Measurements from ENCODE around the gene BCL11B. TPM values are rescaled to one million over a fixed set of nuclear protein-coding genes. Genes with fewer than 3 reads are reported as not detected.

The BCL11B gene
- total and polyA plus RNA-seq, 10 of the 15 experiments (the other 5 are each of a cell fraction or from before 2014, with no cell fraction given): 0.38 to 5.5 (median 1.3) TPM

DNA sequence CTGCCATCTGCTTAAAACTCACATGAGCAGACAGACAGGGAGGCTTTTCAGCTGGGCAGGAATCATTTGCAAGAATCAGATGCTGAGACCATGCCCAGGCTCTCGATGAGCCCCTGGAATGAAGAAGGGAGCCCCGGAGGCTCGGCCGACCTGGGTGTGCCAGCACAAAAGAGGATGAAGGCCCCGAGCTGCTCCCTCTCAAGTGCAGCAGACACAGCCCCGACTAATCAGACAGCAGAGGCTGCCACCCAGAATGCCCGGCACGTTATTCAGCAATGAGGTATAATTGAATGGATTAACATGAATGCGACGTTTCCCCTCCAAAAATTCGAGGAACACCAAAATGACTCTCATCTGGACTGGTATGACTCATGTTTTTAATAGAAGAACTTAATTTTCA, 58.9 kb downstream of the BCL11B start (continued):
- TF ChIP-seq, protein P1, sequence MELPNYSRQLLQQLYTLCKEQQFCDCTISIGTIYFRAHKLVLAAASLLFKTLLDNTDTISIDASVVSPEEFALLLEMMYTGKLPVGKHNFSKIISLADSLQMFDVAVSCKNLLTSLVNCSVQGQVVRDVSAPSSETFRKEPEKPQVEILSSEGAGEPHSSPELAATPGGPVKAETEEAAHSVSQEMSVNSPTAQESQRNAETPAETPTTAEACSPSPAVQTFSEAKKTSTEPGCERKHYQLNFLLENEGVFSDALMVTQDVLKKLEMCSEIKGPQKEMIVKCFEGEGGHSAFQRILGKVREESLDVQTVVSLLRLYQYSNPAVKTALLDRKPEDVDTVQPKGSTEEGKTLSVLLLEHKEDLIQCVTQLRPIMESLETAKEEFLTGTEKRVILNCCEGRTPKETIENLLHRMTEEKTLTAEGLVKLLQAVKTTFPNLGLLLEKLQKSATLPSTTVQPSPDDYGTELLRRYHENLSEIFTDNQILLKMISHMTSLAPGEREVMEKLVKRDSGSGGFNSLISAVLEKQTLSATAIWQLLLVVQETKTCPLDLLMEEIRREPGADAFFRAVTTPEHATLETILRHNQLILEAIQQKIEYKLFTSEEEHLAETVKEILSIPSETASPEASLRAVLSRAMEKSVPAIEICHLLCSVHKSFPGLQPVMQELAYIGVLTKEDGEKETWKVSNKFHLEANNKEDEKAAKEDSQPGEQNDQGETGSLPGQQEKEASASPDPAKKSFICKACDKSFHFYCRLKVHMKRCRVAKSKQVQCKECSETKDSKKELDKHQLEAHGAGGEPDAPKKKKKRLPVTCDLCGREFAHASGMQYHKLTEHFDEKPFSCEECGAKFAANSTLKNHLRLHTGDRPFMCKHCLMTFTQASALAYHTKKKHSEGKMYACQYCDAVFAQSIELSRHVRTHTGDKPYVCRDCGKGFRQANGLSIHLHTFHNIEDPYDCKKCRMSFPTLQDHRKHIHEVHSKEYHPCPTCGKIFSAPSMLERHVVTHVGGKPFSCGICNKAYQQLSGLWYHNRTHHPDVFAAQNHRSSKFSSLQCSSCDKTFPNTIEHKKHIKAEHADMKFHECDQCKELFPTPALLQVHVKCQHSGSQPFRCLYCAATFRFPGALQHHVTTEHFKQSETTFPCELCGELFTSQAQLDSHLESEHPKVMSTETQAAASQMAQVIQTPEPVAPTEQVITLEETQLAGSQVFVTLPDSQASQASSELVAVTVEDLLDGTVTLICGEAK (IDR thresholded peaks at IDR 0.05; ENCODE audit: borderline replicate concordance): no peak
- TF ChIP-seq SREBF2 (IDR thresholded peaks at IDR 0.05; ENCODE audit: low read length): no peak
- TF ChIP-seq, protein P2, sequence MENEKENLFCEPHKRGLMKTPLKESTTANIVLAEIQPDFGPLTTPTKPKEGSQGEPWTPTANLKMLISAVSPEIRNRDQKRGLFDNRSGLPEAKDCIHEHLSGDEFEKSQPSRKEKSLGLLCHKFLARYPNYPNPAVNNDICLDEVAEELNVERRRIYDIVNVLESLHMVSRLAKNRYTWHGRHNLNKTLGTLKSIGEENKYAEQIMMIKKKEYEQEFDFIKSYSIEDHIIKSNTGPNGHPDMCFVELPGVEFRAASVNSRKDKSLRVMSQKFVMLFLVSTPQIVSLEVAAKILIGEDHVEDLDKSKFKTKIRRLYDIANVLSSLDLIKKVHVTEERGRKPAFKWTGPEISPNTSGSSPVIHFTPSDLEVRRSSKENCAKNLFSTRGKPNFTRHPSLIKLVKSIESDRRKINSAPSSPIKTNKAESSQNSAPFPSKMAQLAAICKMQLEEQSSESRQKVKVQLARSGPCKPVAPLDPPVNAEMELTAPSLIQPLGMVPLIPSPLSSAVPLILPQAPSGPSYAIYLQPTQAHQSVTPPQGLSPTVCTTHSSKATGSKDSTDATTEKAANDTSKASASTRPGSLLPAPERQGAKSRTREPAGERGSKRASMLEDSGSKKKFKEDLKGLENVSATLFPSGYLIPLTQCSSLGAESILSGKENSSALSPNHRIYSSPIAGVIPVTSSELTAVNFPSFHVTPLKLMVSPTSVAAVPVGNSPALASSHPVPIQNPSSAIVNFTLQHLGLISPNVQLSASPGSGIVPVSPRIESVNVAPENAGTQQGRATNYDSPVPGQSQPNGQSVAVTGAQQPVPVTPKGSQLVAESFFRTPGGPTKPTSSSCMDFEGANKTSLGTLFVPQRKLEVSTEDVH (IDR thresholded peaks at IDR 0.05; ENCODE audit: low read depth, partially characterized antibody): no peak

DNA sequence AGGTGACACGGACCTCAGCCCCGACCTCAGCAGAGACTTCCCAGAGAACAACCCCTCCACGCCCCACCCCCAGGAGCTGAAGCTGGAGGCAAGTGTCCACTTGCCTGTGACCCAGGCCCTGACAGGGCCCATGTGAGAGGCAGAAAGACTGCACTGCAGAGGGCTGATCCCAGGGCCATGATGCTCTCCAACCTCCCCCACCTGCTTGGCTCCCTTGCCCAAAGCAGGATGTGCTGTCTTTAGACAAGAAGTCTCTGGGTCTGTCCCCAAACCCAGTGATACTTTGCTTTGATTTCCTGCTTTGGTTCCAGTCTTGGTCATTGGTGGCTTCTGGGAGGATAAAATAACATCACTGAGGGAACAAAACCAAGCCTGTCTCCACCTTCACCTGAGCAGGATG, 59.4 kb downstream of the BCL11B start:
- Histone ChIP-seq H3K27me3 (replicated peaks in 1 of 2; ENCODE audit: control insufficient read depth in 2 of 2, insufficient read depth in 2 of 2, low read length in 1 of 2) (no peaks in the 10 kb centered on the region), H3K4me3 (no peak overlapping the region), H3K9ac (ENCODE audit: control insufficient read depth, insufficient read depth, low read length) (no peak overlapping the region), H4K20me1 (ENCODE audit: control insufficient read depth, insufficient read depth) (no peaks in the 10 kb centered on the region), H3K79me2 (ENCODE audit: control insufficient read depth, insufficient read depth, low read length) (no peaks in the 10 kb centered on the region), H3K27ac (ENCODE audit: control insufficient read depth, insufficient read depth) (no peak overlapping the region), H3K4me1 (ENCODE audit: control insufficient read depth, insufficient read depth, low read length) (no peaks in the 10 kb centered on the region), H2AFZ (ENCODE audit: control insufficient read depth, low read depth, low read length) (no peak overlapping the region), H3K4me2 (ENCODE audit: control insufficient read depth, insufficient read depth) (no peak overlapping the region), H3K9me3 (replicated peaks; ENCODE audit: control insufficient read depth, insufficient read depth, low read length) (no peaks in the 10 kb centered on the region), H3K36me3 (ENCODE audit: control insufficient read depth in 2 of 2, insufficient read depth in 2 of 2, low read length in 1 of 2) (no peaks in the 10 kb centered on the region)
- DNase-seq (ENCODE audit: low read depth, low spot score) (no peak), ATAC-seq (no peak), FAIRE-seq (no peak)
- in situ Hi-C loops (cut with MboI) (no loop called here), intact Hi-C loops (cut with micrococcal nuclease; ENCODE audit: unreplicated experiment) (no loop called here)
- ChIA-PET RAD21 (ENCODE audit: unreplicated experiment) (no interaction called here), SMC1A (ENCODE audit: uncharacterized antibody, unreplicated experiment) (no interaction called here), POLR2A (no interaction called here), CTCF (interaction anchor here (1.1 kb wide), 1 partner anchor 19 kb away, joined by 3 read pairs; no protein-coding TSS in a partner anchor)
- WGBS (ENCODE audit: insufficient coverage, insufficient replicate concordance, low lambda C conversion rate, missing lambda C conversion rate): 53% methylated on average over 2 of the region's 3 CpGs
- BruUV-seq (replicated peaks): no TSS peak
- TF ChIP-seq GATAD2B (conservative IDR thresholded peaks at IDR 0.05; ENCODE audit: low read depth) (no peak), JUNB (IDR thresholded peaks at IDR 0.05) (no peak), BHLHE40 (IDR thresholded peaks at IDR 0.05; ENCODE audit: borderline replicate concordance in 1 of 2, low read depth in 2 of 2, low read length in 1 of 2) (no peak)
- TF ChIP-seq, protein P3, sequence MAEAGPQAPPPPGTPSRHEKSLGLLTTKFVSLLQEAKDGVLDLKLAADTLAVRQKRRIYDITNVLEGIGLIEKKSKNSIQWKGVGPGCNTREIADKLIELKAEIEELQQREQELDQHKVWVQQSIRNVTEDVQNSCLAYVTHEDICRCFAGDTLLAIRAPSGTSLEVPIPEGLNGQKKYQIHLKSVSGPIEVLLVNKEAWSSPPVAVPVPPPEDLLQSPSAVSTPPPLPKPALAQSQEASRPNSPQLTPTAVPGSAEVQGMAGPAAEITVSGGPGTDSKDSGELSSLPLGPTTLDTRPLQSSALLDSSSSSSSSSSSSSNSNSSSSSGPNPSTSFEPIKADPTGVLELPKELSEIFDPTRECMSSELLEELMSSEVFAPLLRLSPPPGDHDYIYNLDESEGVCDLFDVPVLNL (IDR thresholded peaks at IDR 0.05; ENCODE audit: low read depth, low read length): no peak
- TF ChIP-seq, protein P4, sequence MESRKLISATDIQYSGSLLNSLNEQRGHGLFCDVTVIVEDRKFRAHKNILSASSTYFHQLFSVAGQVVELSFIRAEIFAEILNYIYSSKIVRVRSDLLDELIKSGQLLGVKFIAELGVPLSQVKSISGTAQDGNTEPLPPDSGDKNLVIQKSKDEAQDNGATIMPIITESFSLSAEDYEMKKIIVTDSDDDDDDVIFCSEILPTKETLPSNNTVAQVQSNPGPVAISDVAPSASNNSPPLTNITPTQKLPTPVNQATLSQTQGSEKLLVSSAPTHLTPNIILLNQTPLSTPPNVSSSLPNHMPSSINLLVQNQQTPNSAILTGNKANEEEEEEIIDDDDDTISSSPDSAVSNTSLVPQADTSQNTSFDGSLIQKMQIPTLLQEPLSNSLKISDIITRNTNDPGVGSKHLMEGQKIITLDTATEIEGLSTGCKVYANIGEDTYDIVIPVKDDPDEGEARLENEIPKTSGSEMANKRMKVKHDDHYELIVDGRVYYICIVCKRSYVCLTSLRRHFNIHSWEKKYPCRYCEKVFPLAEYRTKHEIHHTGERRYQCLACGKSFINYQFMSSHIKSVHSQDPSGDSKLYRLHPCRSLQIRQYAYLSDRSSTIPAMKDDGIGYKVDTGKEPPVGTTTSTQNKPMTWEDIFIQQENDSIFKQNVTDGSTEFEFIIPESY (IDR thresholded peaks at IDR 0.05): no peak
